Vein endothelial cell (primary cell): ENCODE measurements around the gene ACTRT2. TPM values are rescaled to one million over a fixed set of nuclear protein-coding genes. Genes with fewer than 3 reads are reported as not detected.

Experiments used
- total RNA-seq: library from RNA; depleted of rRNA; stranded (reverse); fragments of >200 nt; gene quantifications from 2 replicates; pipeline ENCODE4 v1.2.3, GENCODE V29; 2012

ACTRT2 gene
- total RNA-seq, result not detected in 2 replicates

DNA sequence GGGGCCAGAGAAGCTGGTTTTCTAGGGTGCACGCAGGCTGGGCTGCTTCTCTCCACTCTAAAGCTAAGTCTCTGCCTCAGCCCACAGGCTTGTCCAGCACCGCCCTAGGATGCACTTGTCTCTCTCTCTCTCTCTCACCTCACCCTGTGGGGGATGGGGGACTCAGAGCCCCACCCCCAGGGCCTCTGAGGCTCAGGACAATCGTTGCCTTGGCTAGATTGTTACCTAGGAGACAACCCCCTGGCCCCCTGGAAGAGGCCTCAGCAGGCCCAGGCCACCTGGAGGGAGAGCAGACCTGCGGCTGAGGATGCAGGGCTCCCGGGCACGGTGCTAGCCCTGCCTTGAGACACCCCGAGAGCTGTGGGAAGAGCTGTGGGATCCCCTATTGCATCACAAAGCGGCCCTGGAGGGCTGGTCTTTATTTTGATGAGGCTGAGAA is at the start of gene ACTRT2:
ACTRT2 (plus strand) TSS at position 235 of the 439 bp plus-strand sequence. CDS start 220 bp downstream, outside the sequence.

DNA sequence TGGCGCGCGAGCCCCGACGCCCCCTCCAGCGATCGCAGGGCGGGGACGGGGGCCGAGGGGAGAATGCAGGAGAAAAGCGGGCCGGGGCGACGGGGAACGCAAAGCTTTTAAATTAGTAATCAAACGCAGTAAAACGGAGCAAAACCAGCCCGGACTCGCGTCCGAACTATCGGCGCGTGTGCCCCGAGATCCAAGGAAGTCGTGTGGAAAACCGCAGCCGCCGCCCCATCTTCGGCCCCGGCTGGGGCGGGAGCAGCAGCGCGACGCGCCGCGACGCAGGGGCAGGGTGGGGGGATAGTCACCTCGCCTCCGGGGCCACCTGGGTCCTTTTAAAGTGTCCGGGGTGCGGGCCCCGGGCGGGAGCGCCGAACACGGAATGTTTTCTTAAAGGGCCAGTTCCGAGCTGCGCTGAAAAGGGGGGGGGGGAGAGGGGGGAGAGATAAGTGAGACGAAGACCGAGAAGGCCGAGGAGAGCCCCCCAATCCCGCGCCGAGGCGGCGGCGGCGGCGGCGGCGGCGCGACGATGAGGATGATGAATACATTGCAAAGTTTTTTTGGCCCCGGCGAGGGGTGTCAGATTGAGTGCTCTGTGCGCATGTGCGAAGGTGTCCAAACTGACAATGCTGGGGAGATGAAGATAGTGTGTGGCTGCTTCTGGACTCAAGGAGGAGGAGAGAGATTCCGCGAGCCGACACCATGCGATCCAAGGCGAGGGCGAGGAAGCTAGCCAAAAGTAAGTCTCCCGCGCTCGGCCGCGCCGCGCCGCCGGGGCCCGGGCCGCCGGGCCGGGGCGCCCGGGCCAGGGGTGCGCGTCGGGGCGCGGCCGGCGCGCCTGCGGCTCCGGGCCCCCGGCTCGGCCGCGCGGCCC is 47.5 kb downstream of the ACTRT2 start, which contains the start of gene PRDM16:
PRDM16 (plus strand) TSS at position 640 of the 868 bp plus-strand sequence; CDS start at position 697, 57 bp downstream.

Other genes starting within 250 kb of the ACTRT2 start
- under 0.01 and 0.10 TPM in 2 replicates for gene TTC34, start 219.8 kb upstream of the ACTRT2 start, total RNA-seq
- gene PRDM16, start 47.7 kb downstream of the ACTRT2 start, total RNA-seq, result not detected in 2 replicates